ENCODE data around the gene PAX8.

Gene PAX8

GRCh38 chr2:113176696-113177355 is 101.9 kb downstream of the PAX8 start:
- Histone ChIP-seq H2AK5ac (ENCODE audit: low read length) (no peak overlapping the region), H4K8ac (ENCODE audit: low read depth, low read length) (no peak overlapping the region), H3K23ac (ENCODE audit: low read length) (no peak overlapping the region), H3K4me3 (ENCODE audit: low read length) (no peak overlapping the region), H4K5ac (ENCODE audit: low read length) (no peak overlapping the region), H2BK120ac (ENCODE audit: low read depth, low read length) (no peak overlapping the region), H3K9ac (ENCODE audit: low read length) (no peak overlapping the region), H3K27ac (ENCODE audit: low read depth, low read length) (no peak overlapping the region), H3K4me2 (ENCODE audit: low read length) (no peak overlapping the region), H3K79me1 (ENCODE audit: low read length) (no peaks in the 10 kb centered on the region), H3K36me3 (ENCODE audit: control insufficient read depth, insufficient read depth, low read length) (no peaks in the 10 kb centered on the region), H2BK5ac (ENCODE audit: low read length) (no peak overlapping the region), H3K4ac (ENCODE audit: low read depth, low read length) (no peak overlapping the region), H2BK15ac (replicated peaks; ENCODE audit: low read depth) (no peak overlapping the region), H3K4me1 (ENCODE audit: control insufficient read depth, low read depth, low read length) (peaks cover 6% of the 10 kb centered on the region), H3K27me3 (ENCODE audit: insufficient read depth, low read length, poor library complexity) (no peaks in the 10 kb centered on the region), H3K79me2 (ENCODE audit: control insufficient read depth, insufficient read depth, low read length) (no peaks in the 10 kb centered on the region), H3K18ac (ENCODE audit: low read length) (no peak overlapping the region), H3K56ac (ENCODE audit: low read length) (no peak overlapping the region)
- no CpG with 5 or more reads among the region's 7 CpGs for WGBS (ENCODE audit: extremely low coverage, insufficient coverage, low lambda C conversion rate)
- DNase-seq: no peak

DNA sequence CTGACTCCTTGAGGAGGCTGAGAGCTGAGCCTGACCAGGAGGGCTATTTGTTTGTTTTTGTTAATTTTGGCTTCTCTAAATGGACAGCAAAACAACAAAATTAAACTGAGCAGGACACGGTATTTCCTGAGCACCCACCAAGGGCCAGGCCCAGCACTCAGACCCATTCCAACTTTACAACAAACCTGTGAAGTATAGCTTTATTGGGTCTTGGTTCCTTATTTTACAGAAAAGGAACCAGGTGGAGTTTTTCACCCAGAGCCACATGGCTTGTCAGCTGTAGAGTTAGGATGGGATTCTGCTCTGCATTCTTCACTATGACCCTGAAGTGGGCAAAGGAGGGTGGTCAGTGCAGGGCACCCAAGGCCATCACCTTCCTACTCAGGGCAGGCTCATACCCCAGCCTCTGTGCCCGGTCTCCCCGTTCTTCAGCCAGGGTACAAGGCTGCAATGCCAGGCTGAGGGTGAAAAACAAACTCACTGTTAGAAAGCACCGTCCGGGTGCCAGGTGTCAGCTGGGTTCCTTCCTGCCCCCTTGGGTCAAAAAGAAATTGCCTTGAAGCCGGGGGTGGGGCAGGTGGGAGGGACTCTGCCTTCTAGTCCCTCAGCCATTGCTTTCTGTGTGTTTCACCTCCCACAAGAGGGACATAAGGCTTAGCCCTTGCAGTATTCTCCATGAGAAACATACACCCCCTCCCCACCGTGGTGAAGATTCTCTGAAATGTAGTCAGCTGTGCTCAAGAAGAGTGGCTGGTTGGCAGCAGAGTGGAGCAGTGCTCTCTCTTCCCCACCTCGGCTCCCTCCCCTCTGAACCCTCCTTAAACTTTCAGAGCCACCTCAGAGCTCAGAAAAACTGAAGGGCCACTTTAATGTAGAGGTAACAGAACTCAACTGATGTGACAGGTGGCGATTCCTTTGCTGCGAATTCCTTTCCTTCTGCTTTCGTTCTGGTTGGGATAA is 102.7 kb downstream of the PAX8 start:
- Histone ChIP-seq H4K5ac (ENCODE audit: low read length) (no peak overlapping the region), H3K23ac (ENCODE audit: low read length) (no peak overlapping the region), H3K79me2 (ENCODE audit: control insufficient read depth, insufficient read depth, low read length) (no peaks in the 10 kb centered on the region), H3K4me2 (ENCODE audit: low read length) (no peak overlapping the region), H4K8ac (ENCODE audit: low read depth, low read length) (no peak overlapping the region), H2BK15ac (replicated peaks; ENCODE audit: low read depth) (no peak overlapping the region), H3K27me3 (ENCODE audit: insufficient read depth, low read length, poor library complexity) (no peaks in the 10 kb centered on the region), H3K9ac (ENCODE audit: low read length) (no peak overlapping the region), H3K79me1 (ENCODE audit: low read length) (no peaks in the 10 kb centered on the region), H3K36me3 (ENCODE audit: control insufficient read depth, insufficient read depth, low read length) (no peaks in the 10 kb centered on the region), H3K4ac (ENCODE audit: low read depth, low read length) (no peak overlapping the region), H3K4me1 (ENCODE audit: control insufficient read depth, low read depth, low read length) (peaks cover 6% of the 10 kb centered on the region), H3K18ac (ENCODE audit: low read length) (no peak overlapping the region), H3K4me3 (ENCODE audit: low read length) (no peak overlapping the region), H2AK5ac (ENCODE audit: low read length) (no peak overlapping the region), H3K27ac (ENCODE audit: low read depth, low read length) (no peak overlapping the region), H2BK120ac (ENCODE audit: low read depth, low read length) (no peak overlapping the region), H3K56ac (ENCODE audit: low read length) (no peak overlapping the region), H2BK5ac (ENCODE audit: low read length) (no peak overlapping the region)
- DNase-seq: no peak
- no CpG with 5 or more reads among the region's 11 CpGs for whole genome bisulfite sequencing (ENCODE audit: extremely low coverage, insufficient coverage, low lambda C conversion rate)

- DNase-seq: peak; percentile 32
- no peak overlapping the region for H3K4ac ChIP-seq (ENCODE audit: low read depth, low read length)
- H4K8ac ChIP-seq (ENCODE audit: low read depth, low read length): no peak overlapping the region
These were observed 103.6 kb downstream of the PAX8 start for GRCh38 chr2:113175042-113175628.

GRCh38 chr2:113174376-113174750 is 104.4 kb downstream of the PAX8 start:
- Histone ChIP-seq H2BK120ac (ENCODE audit: low read depth, low read length) (no peak overlapping the region), H4K5ac (ENCODE audit: low read length) (no peak overlapping the region), H2AK5ac (ENCODE audit: low read length) (no peak overlapping the region), H3K4me1 (ENCODE audit: control insufficient read depth, low read depth, low read length) (peaks cover 6% of the 10 kb centered on the region), H3K23ac (ENCODE audit: low read length) (no peak overlapping the region), H3K4me2 (ENCODE audit: low read length) (no peak overlapping the region), H3K9ac (ENCODE audit: low read length) (no peak overlapping the region), H3K4me3 (ENCODE audit: low read length) (no peak overlapping the region), H4K8ac (ENCODE audit: low read depth, low read length) (no peak overlapping the region), H3K36me3 (ENCODE audit: control insufficient read depth, insufficient read depth, low read length) (no peaks in the 10 kb centered on the region), H3K56ac (ENCODE audit: low read length) (peak overlapping the region; percentile 65), H2BK15ac (replicated peaks; ENCODE audit: low read depth) (no peak overlapping the region), H3K27me3 (ENCODE audit: insufficient read depth, low read length, poor library complexity) (no peaks in the 10 kb centered on the region), H3K27ac (ENCODE audit: low read depth, low read length) (no peak overlapping the region), H3K79me1 (ENCODE audit: low read length) (no peaks in the 10 kb centered on the region), H3K4ac (ENCODE audit: low read depth, low read length) (no peak overlapping the region), H3K79me2 (ENCODE audit: control insufficient read depth, insufficient read depth, low read length) (no peaks in the 10 kb centered on the region), H3K18ac (ENCODE audit: low read length) (no peak overlapping the region), H2BK5ac (ENCODE audit: low read length) (no peak overlapping the region)
- no CpG with 5 or more reads among the region's 3 CpGs for WGBS (ENCODE audit: extremely low coverage, insufficient coverage, low lambda C conversion rate)
- DNase-seq: no peak

More at GRCh38 chr2:113175042-113175628, 103.6 kb downstream of the PAX8 start:
- H2AK5ac ChIP-seq (ENCODE audit: low read length): no peak overlapping the region
- H3K18ac ChIP-seq (ENCODE audit: low read length): no peak overlapping the region
- no CpG with 5 or more reads among the region's 8 CpGs for WGBS (ENCODE audit: extremely low coverage, insufficient coverage, low lambda C conversion rate)
- no peak overlapping the region for H2BK120ac ChIP-seq (ENCODE audit: low read depth, low read length)
- H3K56ac ChIP-seq (ENCODE audit: low read length): no peak overlapping the region
- no peaks in the 10 kb centered on the region for H3K79me1 ChIP-seq (ENCODE audit: low read length)
- no peak overlapping the region for H3K9ac ChIP-seq (ENCODE audit: low read length)
- H2BK5ac ChIP-seq (ENCODE audit: low read length): no peak overlapping the region
- H3K36me3 ChIP-seq (ENCODE audit: control insufficient read depth, insufficient read depth, low read length): no peaks in the 10 kb centered on the region
- no peak overlapping the region for H4K5ac ChIP-seq (ENCODE audit: low read length)
- H3K27me3 ChIP-seq (ENCODE audit: insufficient read depth, low read length, poor library complexity): no peaks in the 10 kb centered on the region
- H2BK15ac ChIP-seq (replicated peaks; ENCODE audit: low read depth): no peak overlapping the region
- peaks cover 6% of the 10 kb centered on the region for H3K4me1 ChIP-seq (ENCODE audit: control insufficient read depth, low read depth, low read length)
- H3K4me3 ChIP-seq (ENCODE audit: low read length): no peak overlapping the region
- H3K23ac ChIP-seq (ENCODE audit: low read length): no peak overlapping the region
- no peak overlapping the region for H3K27ac ChIP-seq (ENCODE audit: low read depth, low read length)
- no peak overlapping the region for H3K4me2 ChIP-seq (ENCODE audit: low read length)
- H3K79me2 ChIP-seq (ENCODE audit: control insufficient read depth, insufficient read depth, low read length): no peaks in the 10 kb centered on the region

DNA sequence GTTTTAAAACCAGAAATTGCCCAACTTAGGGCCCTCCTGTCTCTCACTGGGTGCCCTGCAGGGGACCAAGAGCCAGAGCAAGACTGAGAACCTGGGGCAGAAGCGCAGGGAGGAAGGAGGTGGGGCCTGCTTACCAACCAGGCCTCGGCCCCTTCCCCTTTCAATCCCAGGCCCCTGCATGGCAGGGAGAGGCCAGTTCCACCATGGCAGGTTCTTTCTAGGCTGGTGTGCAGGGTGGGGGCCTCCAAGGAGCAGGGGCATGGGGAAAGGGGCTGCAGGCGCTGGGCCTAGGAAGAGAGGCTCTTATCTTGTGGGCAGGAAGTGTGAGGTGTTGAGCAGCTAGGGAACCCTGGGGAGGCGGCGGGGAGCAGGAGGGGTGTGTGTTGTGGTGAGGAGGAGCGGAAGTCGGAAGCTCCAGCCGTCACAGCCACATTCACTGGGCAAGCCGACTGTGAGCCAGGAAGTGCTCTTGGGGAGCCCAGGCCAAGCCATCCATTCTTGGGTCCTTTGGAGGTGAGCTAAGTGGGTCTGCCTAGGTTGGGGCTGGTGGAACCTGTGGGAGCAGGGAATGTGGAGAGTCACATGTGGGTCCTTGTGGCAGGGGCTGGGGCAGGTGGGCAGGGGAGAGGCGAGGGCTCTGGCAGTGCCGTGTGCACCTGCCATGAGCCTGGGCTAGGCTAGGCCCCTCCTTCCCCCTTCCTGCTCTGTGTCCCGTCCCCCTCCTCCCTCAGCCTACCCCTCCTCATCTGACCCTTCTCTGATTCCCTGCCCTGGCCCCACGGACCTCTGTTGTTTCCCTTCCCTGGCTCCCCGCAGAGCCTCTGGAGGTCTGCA is 105.0 kb downstream of the PAX8 start, which contains the start of gene PSD4:
Gene PSD4, plus strand, starts transcription at position 430 of the 834 bp plus-strand sequence. CDS start 8,486 bp downstream, outside the sequence.
- no peaks in the 10 kb centered on the region for H3K79me2 ChIP-seq (ENCODE audit: control insufficient read depth, insufficient read depth, low read length)
- H2AK5ac ChIP-seq (ENCODE audit: low read length): peak within 1 kb of the TSS; percentile 63
- H4K5ac ChIP-seq (ENCODE audit: low read length): no peak within 1 kb of the TSS
- DNase-seq: peak; percentile 79
- H3K9ac ChIP-seq (ENCODE audit: low read length): no peak within 1 kb of the TSS
- no peak within 1 kb of the TSS for H3K18ac ChIP-seq (ENCODE audit: low read length)
- H3K79me1 ChIP-seq (ENCODE audit: low read length): no peaks in the 10 kb centered on the region
- no peak within 1 kb of the TSS for H3K4me3 ChIP-seq (ENCODE audit: low read length)
- H3K4ac ChIP-seq (ENCODE audit: low read depth, low read length): no peak within 1 kb of the TSS
- H3K23ac ChIP-seq (ENCODE audit: low read length): no peak within 1 kb of the TSS
- peak within 1 kb of the TSS; percentile 65 for H3K56ac ChIP-seq (ENCODE audit: low read length)
- H4K8ac ChIP-seq (ENCODE audit: low read depth, low read length): no peak within 1 kb of the TSS
- no peaks in the 10 kb centered on the region for H3K36me3 ChIP-seq (ENCODE audit: control insufficient read depth, insufficient read depth, low read length)
- no peak within 1 kb of the TSS for H2BK120ac ChIP-seq (ENCODE audit: low read depth, low read length)
- peaks cover 6% of the 10 kb centered on the region for H3K4me1 ChIP-seq (ENCODE audit: control insufficient read depth, low read depth, low read length)
- no peaks in the 10 kb centered on the region for H3K27me3 ChIP-seq (ENCODE audit: insufficient read depth, low read length, poor library complexity)
- no peak within 1 kb of the TSS for H3K27ac ChIP-seq (ENCODE audit: low read depth, low read length)
- no CpG with 5 or more reads among the region's 14 CpGs for WGBS (ENCODE audit: extremely low coverage, insufficient coverage, low lambda C conversion rate)
- H3K4me2 ChIP-seq (ENCODE audit: low read length): no peak within 1 kb of the TSS
- no peak within 1 kb of the TSS for H2BK5ac ChIP-seq (ENCODE audit: low read length)
- no peak within 1 kb of the TSS for H2BK15ac ChIP-seq (replicated peaks; ENCODE audit: low read depth)

Measured in mesendoderm (in vitro differentiated cells).